Neuron (in vitro differentiated cells): ENCODE measurements around the gene CCDC120.

ENCODE experiments used
- H2AFZ ChIP-seq: one replicate; pipeline ENCODE4 v1.6.1; 2013; ENCODE audit warnings: low read depth, mild to moderate bottlenecking, inconsistent platforms, low read length, moderate library complexity
- H3K27me3 ChIP-seq: one replicate; pipeline ENCODE4 v1.6.1; 2013; ENCODE audit warnings: low read length; ENCODE audit not compliant: insufficient read depth
- H3K36me3 ChIP-seq: one replicate; pipeline ENCODE4 v1.6.1; 2013; ENCODE audit warnings: low read length; ENCODE audit not compliant: insufficient read depth
- H3K4me1 ChIP-seq: one replicate; pipeline ENCODE4 v1.6.1; 2013; ENCODE audit warnings: low read length; ENCODE audit not compliant: insufficient read depth
- H3K4me3 ChIP-seq: 2 replicates; pipeline ENCODE4 v1.5.1; 2013; ENCODE audit warnings: mild to moderate bottlenecking, low read length, moderate library complexity
- H3K9me3 ChIP-seq: one replicate; pipeline ENCODE4 v1.6.1; 2013; ENCODE audit warnings: low read length

Gene CCDC120

DNA sequence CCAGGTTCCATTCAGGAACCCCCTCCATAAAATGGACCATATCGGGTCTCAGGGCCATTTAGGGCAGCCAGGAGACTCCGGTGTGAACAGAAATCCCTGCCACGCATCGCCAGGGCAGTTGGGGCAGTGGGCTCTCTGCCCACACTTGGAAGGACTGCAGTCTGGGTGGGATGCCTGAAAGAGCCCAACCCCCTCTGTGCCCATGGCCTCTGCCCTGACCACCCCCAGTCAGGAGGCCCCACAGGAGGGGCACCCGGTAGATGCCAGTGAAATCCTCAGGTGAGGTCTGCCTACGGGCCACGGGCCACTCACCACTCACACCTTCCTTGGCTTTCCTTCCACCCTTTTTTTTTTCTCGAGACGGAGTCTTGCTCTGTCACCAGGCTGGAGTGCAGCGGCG lies 10.2 kb downstream of the CCDC120 start:
- Histone ChIP-seq H3K9me3 (no peaks in the 10 kb centered on the region), H3K4me1 (peaks cover 4% of the 10 kb centered on the region), H3K4me3 (no peak overlapping the region), H3K36me3 (peaks cover 7% of the 10 kb centered on the region), H2AFZ (no peak overlapping the region), H3K27me3 (no peaks in the 10 kb centered on the region)

GRCh38 chrX:49070988-49071387 lies 12.2 kb downstream of the CCDC120 start:
- H3K4me1 ChIP-seq = peaks cover 4% of the 10 kb centered on the region
- H2AFZ ChIP-seq = no peak overlapping the region
- no peaks in the 10 kb centered on the region for H3K27me3 ChIP-seq
- no peaks in the 10 kb centered on the region for H3K9me3 ChIP-seq
- H3K4me3 ChIP-seq = no peak overlapping the region
- H3K36me3 ChIP-seq = peaks cover 7% of the 10 kb centered on the region

DNA sequence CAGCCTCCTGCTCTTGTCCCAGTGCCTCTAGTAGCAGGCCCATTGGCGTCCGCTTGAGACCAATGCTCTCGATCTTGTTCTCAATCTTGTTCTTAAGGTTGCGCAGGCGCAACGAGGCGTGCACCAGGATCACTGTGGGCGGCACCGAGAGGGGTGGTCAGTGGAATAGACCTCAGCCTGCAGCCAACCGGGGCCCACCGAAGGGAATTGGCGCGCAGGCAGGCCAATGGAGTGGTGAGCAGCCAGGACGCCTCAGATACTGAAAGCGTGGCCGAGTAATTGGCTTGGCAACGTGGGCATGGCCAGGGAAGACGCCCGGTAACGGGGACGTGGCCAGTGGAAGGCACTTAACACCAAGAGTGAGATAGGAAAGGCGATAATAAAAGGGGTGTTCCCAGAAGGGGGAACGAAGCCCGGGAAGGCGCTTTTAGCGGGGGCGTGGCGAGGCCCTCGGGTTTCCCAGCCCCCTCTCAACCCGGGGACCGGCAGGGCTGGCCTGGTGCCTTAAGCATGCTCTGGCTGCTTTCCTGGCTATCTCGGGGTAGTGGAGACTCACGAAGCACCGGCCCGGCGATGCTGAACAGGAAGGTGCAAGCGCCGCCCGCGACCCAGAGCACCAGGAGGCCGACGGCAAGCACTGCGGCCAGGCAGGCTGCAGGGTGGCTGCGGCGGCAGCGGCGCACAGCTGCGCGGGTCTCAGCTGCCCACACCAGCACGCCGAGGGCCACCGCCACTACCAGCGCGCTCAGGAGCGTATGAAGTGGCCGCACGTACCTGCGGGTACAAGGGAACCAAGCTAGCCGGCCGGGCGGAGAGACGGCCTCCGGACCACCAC lies 13.3 kb downstream of the CCDC120 start:
- H3K9me3 ChIP-seq = no peaks in the 10 kb centered on the region

DNA sequence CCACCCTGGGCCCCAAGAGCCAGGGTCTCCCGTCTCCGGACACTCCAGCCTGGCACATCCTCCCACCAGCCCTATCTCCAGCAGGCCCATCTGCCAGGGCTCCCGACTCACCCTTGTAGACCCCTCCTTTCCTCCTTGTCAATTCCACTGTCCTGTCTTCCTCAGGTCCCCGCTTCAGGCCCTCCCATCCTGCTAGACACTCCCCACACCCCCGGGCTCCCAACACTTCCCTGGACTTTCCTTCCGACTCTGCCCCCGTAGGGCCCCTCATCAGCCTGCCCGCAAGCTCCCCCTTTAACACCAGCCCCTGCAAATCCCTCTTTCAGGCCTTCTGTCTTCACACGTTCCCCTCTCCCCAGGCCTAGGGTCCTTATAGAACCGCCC lies 13.9 kb downstream of the CCDC120 start:
- Histone ChIP-seq H3K27me3 (no peaks in the 10 kb centered on the region), H3K4me3 (peak overlapping the region; percentile 67), H3K36me3 (peaks cover 5% of the 10 kb centered on the region), H3K9me3 (no peaks in the 10 kb centered on the region), H2AFZ (no peak overlapping the region), H3K4me1 (peaks cover 4% of the 10 kb centered on the region)

More for the DNA sequence above, 13.3 kb downstream of the CCDC120 start:
- no peaks in the 10 kb centered on the region for H3K27me3 ChIP-seq
- H3K36me3 ChIP-seq = peaks cover 5% of the 10 kb centered on the region
- peak overlapping the region; percentile 67 for H3K4me3 ChIP-seq
- peaks cover 4% of the 10 kb centered on the region for H3K4me1 ChIP-seq
- H2AFZ ChIP-seq = no peak overlapping the region

DNA sequence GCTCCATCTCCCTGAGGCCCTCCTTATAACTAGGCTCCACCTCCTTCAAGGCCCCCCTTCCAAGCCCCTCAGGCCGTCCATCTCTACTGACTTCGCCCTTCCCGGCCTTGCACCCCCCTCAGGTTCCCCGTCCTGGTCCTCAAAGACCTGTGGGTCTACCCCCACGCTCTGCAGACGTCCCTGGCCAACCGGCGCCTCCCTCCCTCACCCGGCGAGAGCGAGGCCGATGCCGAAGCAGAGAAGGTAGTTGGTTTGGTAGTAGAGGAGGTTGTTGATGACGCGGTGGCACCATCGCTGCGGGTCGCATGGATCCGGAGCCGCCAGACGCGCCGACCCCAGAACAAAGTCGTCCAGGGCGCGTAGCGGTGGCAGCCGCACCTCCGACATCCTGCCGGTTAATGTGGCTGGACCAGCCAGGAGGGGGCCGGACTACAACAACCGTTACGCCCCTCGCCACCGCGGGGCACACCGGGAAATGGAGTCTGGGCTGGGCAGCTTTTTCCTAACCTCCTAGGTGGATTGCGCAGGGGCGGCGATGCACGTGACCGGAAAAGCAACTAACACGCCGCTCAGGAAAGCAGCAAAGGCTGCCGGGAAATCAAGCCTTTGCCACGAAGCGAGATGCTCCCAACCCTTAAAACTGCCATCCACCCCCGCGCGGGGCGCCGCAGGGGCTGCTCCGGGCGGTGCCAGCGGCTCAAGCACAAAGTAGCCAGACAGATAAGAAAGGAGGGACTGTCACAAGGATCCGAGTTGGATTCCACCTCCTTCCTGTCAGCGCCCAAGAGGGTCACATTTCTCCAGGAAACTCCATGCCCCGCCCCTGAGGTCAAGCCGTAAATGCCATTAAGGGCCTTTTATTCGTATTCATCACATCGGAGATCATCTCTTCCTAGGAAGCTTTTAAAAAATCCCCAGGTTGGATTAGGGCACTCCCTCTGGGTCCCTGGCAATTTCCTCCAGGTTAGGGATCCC lies 15.1 kb downstream of the CCDC120 start, which contains the start of gene PRAF2:
PRAF2 (minus strand) TSS at position 402 of the 975 bp plus-strand sequence; CDS start at position 387, 15 bp downstream.
- H3K4me1 ChIP-seq = peaks cover 8% of the 10 kb centered on the region
- H2AFZ ChIP-seq = no peak within 1 kb of the TSS
- no peaks in the 10 kb centered on the region for H3K36me3 ChIP-seq
- H3K9me3 ChIP-seq = no peaks in the 10 kb centered on the region
- peak within 1 kb of the TSS; percentile 67 for H3K4me3 ChIP-seq
- H3K27me3 ChIP-seq = no peaks in the 10 kb centered on the region

- Histone ChIP-seq H3K27me3 (no peaks in the 10 kb centered on the region), H3K4me1 (peaks cover 9% of the 10 kb centered on the region), H3K9me3 (no peaks in the 10 kb centered on the region), H3K4me3 (no peak overlapping the region), H3K36me3 (no peaks in the 10 kb centered on the region), H2AFZ (no peak overlapping the region)
These were observed 16.5 kb downstream of the CCDC120 start for GRCh38 chrX:49075347-49075746.

- Histone ChIP-seq H3K9me3 (no peaks in the 10 kb centered on the region), H3K36me3 (no peaks in the 10 kb centered on the region), H3K27me3 (no peaks in the 10 kb centered on the region), H3K4me1 (peaks cover 6% of the 10 kb centered on the region), H2AFZ (no peak overlapping the region), H3K4me3 (no peak overlapping the region)
These were observed 19.1 kb downstream of the CCDC120 start for GRCh38 chrX:49077941-49078340.

GRCh38 chrX:49079489-49080428 lies 21.0 kb downstream of the CCDC120 start, which contains the start of gene WDR45:
Gene WDR45, minus strand, starts transcription at chrX:49079887. Its CDS starts 1,792 bp downstream, at chrX:49078095.
- H3K36me3 ChIP-seq = no peaks in the 10 kb centered on the region
- peak within 1 kb of the TSS; percentile 80 for H3K4me3 ChIP-seq
- no peaks in the 10 kb centered on the region for H3K9me3 ChIP-seq
- peaks cover 5% of the 10 kb centered on the region for H3K4me1 ChIP-seq
- H2AFZ ChIP-seq = peak within 1 kb of the TSS; percentile 68
- H3K27me3 ChIP-seq = no peaks in the 10 kb centered on the region

GRCh38 chrX:49082271-49082871 lies 23.6 kb downstream of the CCDC120 start:
- H3K4me3 ChIP-seq = no peak overlapping the region
- H3K4me1 ChIP-seq = peaks cover 5% of the 10 kb centered on the region
- H3K36me3 ChIP-seq = no peaks in the 10 kb centered on the region
- no peaks in the 10 kb centered on the region for H3K9me3 ChIP-seq
- H2AFZ ChIP-seq = no peak overlapping the region
- no peaks in the 10 kb centered on the region for H3K27me3 ChIP-seq

DNA sequence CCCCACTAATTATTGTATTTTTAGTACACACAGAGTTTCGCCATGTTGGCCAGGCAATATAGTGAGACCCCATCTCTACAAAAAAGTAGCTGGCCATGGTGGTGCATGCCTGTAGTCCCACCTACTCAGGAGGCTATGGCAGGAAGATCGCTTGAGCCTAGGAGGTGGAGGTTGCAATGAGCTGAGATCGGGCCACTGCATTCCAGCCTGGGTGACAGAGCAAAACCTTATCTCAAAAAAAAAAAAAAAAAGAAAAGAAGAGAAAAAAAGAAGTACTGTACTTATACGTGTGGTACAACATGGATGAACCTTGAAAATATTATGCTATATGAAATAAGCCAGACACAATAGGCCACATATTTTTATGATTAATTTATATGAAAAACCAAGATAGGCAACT lies 30.8 kb downstream of the CCDC120 start:
- H3K4me3 ChIP-seq = no peak overlapping the region
- H3K27me3 ChIP-seq = no peaks in the 10 kb centered on the region
- no peaks in the 10 kb centered on the region for H3K36me3 ChIP-seq
- no peaks in the 10 kb centered on the region for H3K4me1 ChIP-seq
- no peak overlapping the region for H2AFZ ChIP-seq
- H3K9me3 ChIP-seq = no peaks in the 10 kb centered on the region

GRCh38 chrX:49096419-49096818 lies 37.6 kb downstream of the CCDC120 start:
- H3K4me3 ChIP-seq = no peak overlapping the region
- H3K4me1 ChIP-seq = no peaks in the 10 kb centered on the region
- H3K9me3 ChIP-seq = no peaks in the 10 kb centered on the region
- H3K27me3 ChIP-seq = no peaks in the 10 kb centered on the region
- H3K36me3 ChIP-seq = no peaks in the 10 kb centered on the region
- H2AFZ ChIP-seq = no peak overlapping the region
